Esophagus squamous epithelium (tissue), 5 donors: ENCODE measurements around the gene TBC1D7. TPM values are rescaled to one million over a fixed set of nuclear protein-coding genes. Genes with fewer than 3 reads are reported as not detected.

ENCODE experiments used
- DNase-seq: peaks from one replicate; lab custom pipeline; 2025; lab: John Stamatoyannopoulos, UW
- H3K27ac ChIP-seq, 4 donors: fragments of 200-600 bp; sonication (generic); one replicate each; pipeline ENCODE4 v1.5.1; 2016 to 2019; ENCODE audit warnings: mild to moderate bottlenecking in 1 of 4
- H3K27me3 ChIP-seq, 4 donors: fragments of 200-600 bp; sonication (generic); 1 replicate in 3 of 4; 2 replicates in 1 of 4; pipeline versions ENCODE4 v1.5.1 to v1.6.0; 2017 to 2021; ENCODE audit warnings: antibody characterized with exemption in 1 of 4
- H3K36me3 ChIP-seq, 3 donors: fragments of 200-600 bp; sonication (generic); one replicate each; pipeline ENCODE4 v1.5.1; 2016 to 2019
- H3K4me1 ChIP-seq, 3 donors: fragments of 200-600 bp; sonication (generic); one replicate each; pipeline ENCODE4 v1.5.1; 2017 to 2019
- H3K4me3 ChIP-seq, 4 donors: fragments of 200-600 bp; sonication (generic); 1 replicate in 3 of 4; 2 replicates in 1 of 4; pipeline ENCODE4 v1.5.1; 2016 to 2019; ENCODE audit warnings: mild to moderate bottlenecking in 2 of 4, moderate library complexity in 1 of 4
- H3K9me3 ChIP-seq, 3 donors: fragments of 200-600 bp; sonication (generic); one replicate each; pipeline ENCODE4 v1.5.1; 2016 to 2019
- POLR2A ChIP-seq, 4 donors: fragments of 450-650 bp; IDR thresholded peaks; one replicate each; pipeline ENCODE4 v1.6.1; 2017; ENCODE audit warnings: antibody characterized with exemption in 4 of 4, mild to moderate bottlenecking in 4 of 4, moderate library complexity in 3 of 4
- WGBS, 2 donors: methylation state at CpG; one replicate each; pipeline ENCODE4 v1.1.5; 2018; 5-methylcytosine and 5-hydroxymethylcytosine counted together
- intact Hi-C: fragments of 100-400 bp; cut with DNase I; formaldehyde crosslinking; loops from one replicate; pipeline ENCODE4 v1.15.0; 2022
- total RNA-seq, 4 donors: library from RNA; depleted of rRNA; stranded (reverse); fragments of >200 nt; gene quantifications; one replicate each; pipeline ENCODE4 v1.1.0, GENCODE V29; 2016
- TF ChIP-seq, protein P1 (sequence below), 6 experiments: fragments of 450-650 bp in 4 of 6; fragments of 200-600 bp in 2 of 6; sonication (generic) in 2 of 6; IDR thresholded peaks; one replicate each; pipeline ENCODE4 v1.5.1; 2016 to 2019; ENCODE audit warnings: antibody characterized with exemption in 6 of 6, mild to moderate bottlenecking in 4 of 6, moderate library complexity in 4 of 6
- donor health status: DM: yes; HTN: yes; CAD: no.

TBC1D7 gene
- total RNA-seq, 4 donors from 2014 or later, result 8.2 to 13.5 (median 12.6) TPM

DNA sequence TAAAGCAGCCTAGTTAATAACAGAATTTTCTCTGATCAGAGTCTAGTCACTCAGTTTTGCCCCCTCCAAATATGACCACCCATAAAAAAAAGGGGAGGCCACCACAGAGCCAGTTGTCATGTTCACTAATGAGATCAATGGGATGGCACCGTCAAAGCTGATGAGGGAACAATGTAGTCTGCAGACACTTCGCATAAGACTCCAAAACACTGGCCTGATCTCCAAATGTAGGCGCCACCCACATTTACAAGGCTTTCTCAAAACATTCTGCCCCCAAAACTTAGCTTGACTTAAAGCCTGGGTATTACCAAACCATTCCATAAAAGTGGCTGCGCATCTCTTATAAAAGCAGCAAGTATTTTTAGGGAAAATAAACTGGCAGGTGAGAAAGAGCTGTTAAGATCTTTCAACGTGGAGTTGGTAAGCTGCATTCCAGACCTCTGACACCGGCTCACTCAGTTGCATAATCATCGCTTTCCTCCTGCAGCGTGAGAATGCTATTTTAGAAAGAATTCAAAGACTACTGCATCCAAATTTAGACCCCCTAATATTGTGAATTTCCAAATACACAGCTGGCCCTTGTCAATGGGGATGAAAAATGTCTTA, 59.3 kb downstream of the TBC1D7 start:
- WGBS, 2 donors, result 48 to 59% methylated on average over 8 of the region's 8 CpGs
- TF ChIP-seq POLR2A (IDR thresholded peaks at IDR 0.05), result no peak
- TF ChIP-seq, protein P1, sequence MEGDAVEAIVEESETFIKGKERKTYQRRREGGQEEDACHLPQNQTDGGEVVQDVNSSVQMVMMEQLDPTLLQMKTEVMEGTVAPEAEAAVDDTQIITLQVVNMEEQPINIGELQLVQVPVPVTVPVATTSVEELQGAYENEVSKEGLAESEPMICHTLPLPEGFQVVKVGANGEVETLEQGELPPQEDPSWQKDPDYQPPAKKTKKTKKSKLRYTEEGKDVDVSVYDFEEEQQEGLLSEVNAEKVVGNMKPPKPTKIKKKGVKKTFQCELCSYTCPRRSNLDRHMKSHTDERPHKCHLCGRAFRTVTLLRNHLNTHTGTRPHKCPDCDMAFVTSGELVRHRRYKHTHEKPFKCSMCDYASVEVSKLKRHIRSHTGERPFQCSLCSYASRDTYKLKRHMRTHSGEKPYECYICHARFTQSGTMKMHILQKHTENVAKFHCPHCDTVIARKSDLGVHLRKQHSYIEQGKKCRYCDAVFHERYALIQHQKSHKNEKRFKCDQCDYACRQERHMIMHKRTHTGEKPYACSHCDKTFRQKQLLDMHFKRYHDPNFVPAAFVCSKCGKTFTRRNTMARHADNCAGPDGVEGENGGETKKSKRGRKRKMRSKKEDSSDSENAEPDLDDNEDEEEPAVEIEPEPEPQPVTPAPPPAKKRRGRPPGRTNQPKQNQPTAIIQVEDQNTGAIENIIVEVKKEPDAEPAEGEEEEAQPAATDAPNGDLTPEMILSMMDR (IDR thresholded peaks at IDR 0.05), result no peak
- Histone ChIP-seq H3K36me3 (no peaks in the 10 kb centered on the region), H3K4me1 (peaks cover 0 to 10% (median 0%) of the 10 kb centered on the region in 3 donors), H3K27ac (no peak overlapping the region), H3K27me3 (no peaks in the 10 kb centered on the region), H3K9me3 (no peaks in the 10 kb centered on the region), H3K4me3 (no peak overlapping the region)
- DNase-seq, result no peak
- intact Hi-C loops, result no loop called here

DNA sequence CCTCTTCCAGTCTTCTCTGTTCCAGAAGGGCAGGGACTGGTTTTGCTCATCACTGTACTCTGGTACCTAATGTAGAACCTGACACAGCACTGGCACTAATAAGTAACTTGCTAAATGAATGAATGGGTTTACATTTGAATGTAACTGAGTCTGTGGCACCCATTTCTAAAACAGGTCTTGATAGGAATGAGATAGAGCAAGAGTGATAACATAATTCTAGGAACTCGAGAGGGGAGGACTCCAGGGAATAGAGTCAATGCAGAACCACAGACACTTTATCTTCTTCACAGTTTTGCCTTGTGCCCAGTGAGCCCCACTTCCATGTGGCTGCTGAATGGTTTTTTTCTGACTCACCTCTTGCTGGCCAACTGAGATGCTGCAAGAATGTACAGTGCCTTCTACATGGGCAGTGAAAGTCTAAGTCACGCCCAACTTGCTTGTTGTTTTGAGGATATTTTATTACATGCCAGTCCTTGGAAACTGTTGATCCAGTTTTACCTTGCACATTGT, 61.1 kb downstream of the TBC1D7 start:
- Histone ChIP-seq H3K4me3 (no peak overlapping the region), H3K9me3 (no peaks in the 10 kb centered on the region), H3K36me3 (no peaks in the 10 kb centered on the region), H3K27ac (no peak overlapping the region), H3K27me3 (no peaks in the 10 kb centered on the region), H3K4me1 (peaks cover 0 to 10% (median 0%) of the 10 kb centered on the region in 3 donors)
- 87 to 92% methylated on average over 1 to 2 of the region's 2 CpGs for WGBS, 2 donors
- TF ChIP-seq, protein P1 (IDR thresholded peaks at IDR 0.05), result no peak
- no peak for TF ChIP-seq POLR2A (IDR thresholded peaks at IDR 0.05)
- intact Hi-C loops, result no loop called here
- DNase-seq, result no peak

DNA sequence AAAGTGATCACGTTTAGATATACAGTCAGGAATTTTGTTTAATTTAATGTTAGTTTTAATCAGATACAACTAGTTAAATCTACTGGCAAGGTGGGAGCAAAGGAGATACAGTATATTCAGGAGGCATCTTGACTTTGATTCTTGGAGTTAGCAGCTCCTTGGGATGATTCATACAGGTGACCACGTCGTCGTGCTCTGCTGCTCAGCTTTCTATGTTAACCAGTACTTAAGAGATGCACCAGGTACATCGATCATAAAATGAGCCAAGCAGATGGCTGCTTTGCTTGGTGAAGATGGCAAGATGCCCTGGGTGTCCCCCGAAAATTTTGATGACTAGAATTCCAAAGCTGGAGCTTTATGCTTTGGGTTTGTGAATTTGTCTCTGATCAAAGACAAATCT, 64.7 kb downstream of the TBC1D7 start:
- H3K27ac ChIP-seq, result no peak overlapping the region
- no peaks in the 10 kb centered on the region for H3K36me3 ChIP-seq
- H3K27me3 ChIP-seq, result no peaks in the 10 kb centered on the region
- no peak for DNase-seq
- WGBS, 2 donors, result 80 to 85% methylated on average over 5 to 6 of the region's 6 CpGs
- H3K4me3 ChIP-seq, result no peak overlapping the region
- no peaks in the 10 kb centered on the region for H3K9me3 ChIP-seq
- no peak for TF ChIP-seq POLR2A (IDR thresholded peaks at IDR 0.05)
- TF ChIP-seq, protein P1 (IDR thresholded peaks at IDR 0.05), result no peak
- no peaks in the 10 kb centered on the region for H3K4me1 ChIP-seq
- intact Hi-C loops, result no loop called here

DNA sequence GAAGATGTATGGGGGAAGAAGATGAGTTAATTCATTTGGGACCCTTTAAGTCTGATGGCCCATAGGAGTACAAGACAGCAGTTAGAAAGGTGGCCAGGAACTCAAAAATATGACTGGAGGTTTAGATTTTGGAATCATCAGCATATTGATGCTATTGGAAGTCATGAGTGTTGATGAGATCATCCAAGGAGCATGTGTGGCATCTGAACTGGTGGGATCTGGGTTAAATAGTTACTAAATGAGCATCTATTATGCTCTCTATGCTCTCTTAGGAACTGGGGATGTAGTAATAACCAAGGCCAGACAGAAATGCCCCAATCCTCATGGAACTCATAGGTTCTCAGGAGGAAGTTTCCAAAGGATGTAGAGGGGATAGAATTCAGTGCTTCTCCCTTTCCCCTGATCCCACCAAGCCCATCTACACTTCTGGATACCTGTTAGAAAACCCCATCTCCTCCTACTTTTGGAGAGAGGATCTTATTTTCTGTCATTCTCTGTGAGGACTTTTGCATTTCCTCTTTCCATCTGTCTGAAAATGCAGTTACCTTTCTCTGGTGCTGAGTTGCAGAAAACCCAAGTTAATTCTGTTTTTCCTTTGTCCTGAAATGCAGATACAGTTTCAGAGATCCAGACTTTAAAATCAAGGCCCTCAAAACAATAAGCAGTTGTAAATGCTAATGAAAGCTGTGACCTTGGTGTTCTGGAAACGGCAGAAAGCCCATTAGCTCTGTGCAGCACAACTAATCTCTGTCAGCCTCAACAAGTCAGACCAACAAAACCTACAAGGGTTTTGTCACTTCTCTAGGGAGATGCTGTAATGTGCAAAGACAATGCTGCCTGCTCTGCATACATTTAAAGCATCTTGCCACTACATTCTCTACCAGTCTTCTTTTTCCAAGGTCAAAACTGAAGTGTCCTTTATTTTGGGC, 65.8 kb downstream of the TBC1D7 start:
- no peaks in the 10 kb centered on the region for H3K9me3 ChIP-seq
- no peak overlapping the region for H3K27ac ChIP-seq
- no peaks in the 10 kb centered on the region for H3K27me3 ChIP-seq
- DNase-seq, result no peak
- no peaks in the 10 kb centered on the region for H3K36me3 ChIP-seq
- no peak for TF ChIP-seq POLR2A (IDR thresholded peaks at IDR 0.05)
- TF ChIP-seq, protein P1 (IDR thresholded peaks at IDR 0.05), result no peak
- intact Hi-C loops, result no loop called here
- WGBS, 2 donors, result 27 to 50% methylated on average over 1 of the region's 1 CpG
- H3K4me1 ChIP-seq, result no peaks in the 10 kb centered on the region
- H3K4me3 ChIP-seq, result no peak overlapping the region
